GM23248 (cell line): ENCODE data around the gene SMG5.

Experiments
- EZH2 ChIP-seq: fragments of 200-600 bp; sonication (generic); IDR thresholded peaks from 2 replicates; pipeline ENCODE4 v1.6.1; 2018; ENCODE audit warnings: antibody characterized with exemption, mild to moderate bottlenecking; ENCODE audit not compliant: insufficient read depth, poor library complexity, severe bottlenecking
- EZH2phosphoT487 ChIP-seq: fragments of 200-600 bp; sonication (generic); IDR thresholded peaks from 2 replicates; pipeline ENCODE4 v1.6.1; 2018; ENCODE audit warnings: antibody characterized with exemption, moderate library complexity, mild to moderate bottlenecking, low read depth; ENCODE audit not compliant: insufficient read depth

- TF ChIP-seq EZH2 (no peak), EZH2phosphoT487 (no peak)
Measured at GRCh38 chr1:156276966-156277381, 5.7 kb downstream of the SMG5 start.
